GM12878 (cell line): ENCODE measurements around the gene ERCC1. TPM values are rescaled to one million over a fixed set of nuclear protein-coding genes. Genes with fewer than 3 reads are reported as not detected.
A peak's percentile ranks its signal among the peaks of the same experiment; 100 is the strongest.

Experiments
- ASH2L ChIP-seq: fragments of 300-600, 200-600 bp; sonication (generic); IDR thresholded peaks from 2 replicates; pipeline ENCODE4 v1.6.1; 2017; ENCODE audit warnings: low read depth, mild to moderate bottlenecking, borderline replicate concordance
- ATF7 ChIP-seq: fragments of 450-650 bp; IDR thresholded peaks from 2 replicates; pipeline ENCODE4 v1.6.1; 2016; ENCODE audit warnings: low read depth, mild to moderate bottlenecking
- CBFB ChIP-seq: IDR thresholded peaks from 2 replicates; pipeline ENCODE4 v1.6.1; 2016; ENCODE audit warnings: antibody characterized with exemption, low read depth
- CHD2 ChIP-seq: IDR thresholded peaks from 2 replicates; pipeline ENCODE4 v1.6.1; 2011; ENCODE audit warnings: low read depth, low read length, improper control_type of control experiment, borderline replicate concordance
- KLF5 ChIP-seq: fragments of 450-650 bp; IDR thresholded peaks from 2 replicates; pipeline ENCODE4 v1.6.1; 2014; ENCODE audit warnings: mild to moderate bottlenecking; ENCODE audit not compliant: partially characterized antibody
- RCOR1 ChIP-seq: conservative IDR thresholded peaks from 2 replicates; pipeline ENCODE4 v1.6.1; 2012; ENCODE audit warnings: low read depth, low read length, improper control_type of control experiment
- RFX5 ChIP-seq: IDR thresholded peaks from 2 replicates; pipeline ENCODE4 v1.6.1; 2011; ENCODE audit warnings: low read depth, low read length, improper control_type of control experiment
- SP1 ChIP-seq: IDR thresholded peaks from one replicate; pipeline ENCODE4 v1.6.1; 2011; ENCODE audit warnings: low read depth, low read length
- TCF12 ChIP-seq: IDR thresholded peaks from 2 replicates; pipeline ENCODE4 v1.6.1; 2011; ENCODE audit warnings: low read depth, mild to moderate bottlenecking, low read length
- ZNF24 ChIP-seq: fragments of 450-650 bp; IDR thresholded peaks from 2 replicates; pipeline ENCODE4 v1.6.1; 2017; ENCODE audit warnings: antibody characterized with exemption, mild to moderate bottlenecking
- ZZZ3 ChIP-seq: IDR thresholded peaks from 2 replicates; pipeline ENCODE4 v1.6.1; 2011; ENCODE audit warnings: low read depth; ENCODE audit not compliant: control insufficient read depth, insufficient read length
- polyA plus RNA-seq, 11 experiments: library from polyadenylated mRNA; depleted of rRNA in 4 of 11; unstranded in 6 of 11; stranded (reverse) in 5 of 11; fragments of >200 nt; fragmentation: Nextera tagmentation in 4 of 11; fragmentation: Illumina TruSeq in 1 of 11; extraction: Ambion mirVana in 4 of 11; extraction: Trizol in 1 of 11; gene quantifications; 1 replicate in 1 of 11; 2 replicates in 10 of 11; pipeline versions ENCODE4 v1.2.1 to v1.2.3, GENCODE V29; 2011 to 2016; ENCODE audit warnings: inconsistent platforms in 2 of 11, missing spikeins in 2 of 11, low read depth in 1 of 11
- total RNA-seq, 4 experiments: library from RNA; depleted of rRNA in 3 of 4; stranded (reverse); fragments of >200 nt in 3 of 4; fragmentation: Illumina TruSeq in 1 of 4; extraction: Trizol in 1 of 4; gene quantifications; 2 replicates each; pipeline versions ENCODE4 v1.2.1 to v1.2.3, GENCODE V29; 2013 to 2021
- TF ChIP-seq, protein P1 (sequence below): fragments of 450-650 bp; IDR thresholded peaks from 2 replicates; pipeline ENCODE4 v1.6.1; 2018; ENCODE audit warnings: borderline replicate concordance, mild to moderate bottlenecking; ENCODE audit not compliant: partially characterized antibody
- TF ChIP-seq, protein P2 (sequence below): fragments of 450-650 bp; IDR thresholded peaks from 2 replicates; pipeline ENCODE4 v1.6.1; 2017; ENCODE audit warnings: borderline replicate concordance
- TF ChIP-seq, protein P3 (sequence below): fragments of 450-650 bp; IDR thresholded peaks from 2 replicates; pipeline ENCODE4 v1.6.1; 2016; ENCODE audit warnings: mild to moderate bottlenecking, moderate library complexity, borderline replicate concordance
- TF ChIP-seq, protein P4 (sequence below): fragments of 450-650 bp; IDR thresholded peaks from 2 replicates; pipeline ENCODE4 v1.6.1; 2017; ENCODE audit warnings: mild to moderate bottlenecking, moderate library complexity
- TF ChIP-seq, protein P5 (sequence below): fragments of 450-650 bp; IDR thresholded peaks from 2 replicates; pipeline ENCODE4 v1.6.1; 2017; ENCODE audit warnings: mild to moderate bottlenecking, low read depth, inconsistent platforms; ENCODE audit not compliant: poor library complexity, severe bottlenecking

Gene ERCC1
- total and polyA plus RNA-seq, 10 of the 15 experiments (the other 5 are each of a cell fraction or from before 2014, with no cell fraction given) = 14.7 to 104 (median 61.1) TPM

DNA sequence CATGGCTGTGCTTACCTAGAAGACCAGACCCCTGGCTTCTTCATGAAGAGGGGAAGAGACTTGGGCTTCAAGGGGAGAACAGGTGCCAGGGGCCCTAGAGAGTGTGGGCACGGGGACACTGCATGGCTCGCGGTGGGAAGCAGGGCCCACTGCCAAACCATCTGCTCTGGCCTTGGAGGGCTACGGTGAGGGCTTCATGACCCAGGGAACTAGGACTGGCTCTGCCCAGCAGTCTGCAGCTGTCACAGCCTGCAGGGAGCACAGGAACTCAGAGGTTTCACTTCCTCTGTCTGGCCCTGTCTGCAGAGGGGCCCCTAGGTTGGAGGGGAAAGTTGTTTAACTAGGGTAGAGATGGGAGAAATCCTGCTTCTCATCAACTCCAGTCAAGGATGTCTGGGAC lies 4.3 kb downstream of the ERCC1 start (continued):
- TF ChIP-seq, protein P1, sequence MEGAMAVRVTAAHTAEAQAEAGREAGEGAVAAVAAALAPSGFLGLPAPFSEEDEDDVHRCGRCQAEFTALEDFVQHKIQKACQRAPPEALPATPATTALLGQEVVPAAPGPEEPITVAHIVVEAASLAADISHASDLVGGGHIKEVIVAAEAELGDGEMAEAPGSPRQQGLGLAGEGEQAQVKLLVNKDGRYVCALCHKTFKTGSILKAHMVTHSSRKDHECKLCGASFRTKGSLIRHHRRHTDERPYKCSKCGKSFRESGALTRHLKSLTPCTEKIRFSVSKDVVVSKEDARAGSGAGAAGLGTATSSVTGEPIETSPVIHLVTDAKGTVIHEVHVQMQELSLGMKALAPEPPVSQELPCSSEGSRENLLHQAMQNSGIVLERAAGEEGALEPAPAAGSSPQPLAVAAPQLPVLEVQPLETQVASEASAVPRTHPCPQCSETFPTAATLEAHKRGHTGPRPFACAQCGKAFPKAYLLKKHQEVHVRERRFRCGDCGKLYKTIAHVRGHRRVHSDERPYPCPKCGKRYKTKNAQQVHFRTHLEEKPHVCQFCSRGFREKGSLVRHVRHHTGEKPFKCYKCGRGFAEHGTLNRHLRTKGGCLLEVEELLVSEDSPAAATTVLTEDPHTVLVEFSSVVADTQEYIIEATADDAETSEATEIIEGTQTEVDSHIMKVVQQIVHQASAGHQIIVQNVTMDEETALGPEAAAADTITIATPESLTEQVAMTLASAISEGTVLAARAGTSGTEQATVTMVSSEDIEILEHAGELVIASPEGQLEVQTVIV = no peak
- TF ChIP-seq ASH2L (no peak), RFX5 (no peak), TCF12 (peak; percentile 99), SP1 (peak; percentile 87), CBFB (peak; percentile 48; the same call in 1 of the 2 replicates), KLF5 (no peak), ZZZ3 (no peak), ATF7 (peak; percentile 21; the same call in 1 of the 2 replicates), ZNF24 (no peak), CHD2 (peak; percentile 81; the same call in 1 of the 2 replicates), RCOR1 (peak; percentile 85; the same call in 1 of the 2 replicates)
- TF ChIP-seq, protein P2, sequence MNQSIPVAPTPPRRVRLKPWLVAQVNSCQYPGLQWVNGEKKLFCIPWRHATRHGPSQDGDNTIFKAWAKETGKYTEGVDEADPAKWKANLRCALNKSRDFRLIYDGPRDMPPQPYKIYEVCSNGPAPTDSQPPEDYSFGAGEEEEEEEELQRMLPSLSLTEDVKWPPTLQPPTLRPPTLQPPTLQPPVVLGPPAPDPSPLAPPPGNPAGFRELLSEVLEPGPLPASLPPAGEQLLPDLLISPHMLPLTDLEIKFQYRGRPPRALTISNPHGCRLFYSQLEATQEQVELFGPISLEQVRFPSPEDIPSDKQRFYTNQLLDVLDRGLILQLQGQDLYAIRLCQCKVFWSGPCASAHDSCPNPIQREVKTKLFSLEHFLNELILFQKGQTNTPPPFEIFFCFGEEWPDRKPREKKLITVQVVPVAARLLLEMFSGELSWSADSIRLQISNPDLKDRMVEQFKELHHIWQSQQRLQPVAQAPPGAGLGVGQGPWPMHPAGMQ = no peak
- TF ChIP-seq, protein P3, sequence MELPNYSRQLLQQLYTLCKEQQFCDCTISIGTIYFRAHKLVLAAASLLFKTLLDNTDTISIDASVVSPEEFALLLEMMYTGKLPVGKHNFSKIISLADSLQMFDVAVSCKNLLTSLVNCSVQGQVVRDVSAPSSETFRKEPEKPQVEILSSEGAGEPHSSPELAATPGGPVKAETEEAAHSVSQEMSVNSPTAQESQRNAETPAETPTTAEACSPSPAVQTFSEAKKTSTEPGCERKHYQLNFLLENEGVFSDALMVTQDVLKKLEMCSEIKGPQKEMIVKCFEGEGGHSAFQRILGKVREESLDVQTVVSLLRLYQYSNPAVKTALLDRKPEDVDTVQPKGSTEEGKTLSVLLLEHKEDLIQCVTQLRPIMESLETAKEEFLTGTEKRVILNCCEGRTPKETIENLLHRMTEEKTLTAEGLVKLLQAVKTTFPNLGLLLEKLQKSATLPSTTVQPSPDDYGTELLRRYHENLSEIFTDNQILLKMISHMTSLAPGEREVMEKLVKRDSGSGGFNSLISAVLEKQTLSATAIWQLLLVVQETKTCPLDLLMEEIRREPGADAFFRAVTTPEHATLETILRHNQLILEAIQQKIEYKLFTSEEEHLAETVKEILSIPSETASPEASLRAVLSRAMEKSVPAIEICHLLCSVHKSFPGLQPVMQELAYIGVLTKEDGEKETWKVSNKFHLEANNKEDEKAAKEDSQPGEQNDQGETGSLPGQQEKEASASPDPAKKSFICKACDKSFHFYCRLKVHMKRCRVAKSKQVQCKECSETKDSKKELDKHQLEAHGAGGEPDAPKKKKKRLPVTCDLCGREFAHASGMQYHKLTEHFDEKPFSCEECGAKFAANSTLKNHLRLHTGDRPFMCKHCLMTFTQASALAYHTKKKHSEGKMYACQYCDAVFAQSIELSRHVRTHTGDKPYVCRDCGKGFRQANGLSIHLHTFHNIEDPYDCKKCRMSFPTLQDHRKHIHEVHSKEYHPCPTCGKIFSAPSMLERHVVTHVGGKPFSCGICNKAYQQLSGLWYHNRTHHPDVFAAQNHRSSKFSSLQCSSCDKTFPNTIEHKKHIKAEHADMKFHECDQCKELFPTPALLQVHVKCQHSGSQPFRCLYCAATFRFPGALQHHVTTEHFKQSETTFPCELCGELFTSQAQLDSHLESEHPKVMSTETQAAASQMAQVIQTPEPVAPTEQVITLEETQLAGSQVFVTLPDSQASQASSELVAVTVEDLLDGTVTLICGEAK = no peak
- TF ChIP-seq, protein P4, sequence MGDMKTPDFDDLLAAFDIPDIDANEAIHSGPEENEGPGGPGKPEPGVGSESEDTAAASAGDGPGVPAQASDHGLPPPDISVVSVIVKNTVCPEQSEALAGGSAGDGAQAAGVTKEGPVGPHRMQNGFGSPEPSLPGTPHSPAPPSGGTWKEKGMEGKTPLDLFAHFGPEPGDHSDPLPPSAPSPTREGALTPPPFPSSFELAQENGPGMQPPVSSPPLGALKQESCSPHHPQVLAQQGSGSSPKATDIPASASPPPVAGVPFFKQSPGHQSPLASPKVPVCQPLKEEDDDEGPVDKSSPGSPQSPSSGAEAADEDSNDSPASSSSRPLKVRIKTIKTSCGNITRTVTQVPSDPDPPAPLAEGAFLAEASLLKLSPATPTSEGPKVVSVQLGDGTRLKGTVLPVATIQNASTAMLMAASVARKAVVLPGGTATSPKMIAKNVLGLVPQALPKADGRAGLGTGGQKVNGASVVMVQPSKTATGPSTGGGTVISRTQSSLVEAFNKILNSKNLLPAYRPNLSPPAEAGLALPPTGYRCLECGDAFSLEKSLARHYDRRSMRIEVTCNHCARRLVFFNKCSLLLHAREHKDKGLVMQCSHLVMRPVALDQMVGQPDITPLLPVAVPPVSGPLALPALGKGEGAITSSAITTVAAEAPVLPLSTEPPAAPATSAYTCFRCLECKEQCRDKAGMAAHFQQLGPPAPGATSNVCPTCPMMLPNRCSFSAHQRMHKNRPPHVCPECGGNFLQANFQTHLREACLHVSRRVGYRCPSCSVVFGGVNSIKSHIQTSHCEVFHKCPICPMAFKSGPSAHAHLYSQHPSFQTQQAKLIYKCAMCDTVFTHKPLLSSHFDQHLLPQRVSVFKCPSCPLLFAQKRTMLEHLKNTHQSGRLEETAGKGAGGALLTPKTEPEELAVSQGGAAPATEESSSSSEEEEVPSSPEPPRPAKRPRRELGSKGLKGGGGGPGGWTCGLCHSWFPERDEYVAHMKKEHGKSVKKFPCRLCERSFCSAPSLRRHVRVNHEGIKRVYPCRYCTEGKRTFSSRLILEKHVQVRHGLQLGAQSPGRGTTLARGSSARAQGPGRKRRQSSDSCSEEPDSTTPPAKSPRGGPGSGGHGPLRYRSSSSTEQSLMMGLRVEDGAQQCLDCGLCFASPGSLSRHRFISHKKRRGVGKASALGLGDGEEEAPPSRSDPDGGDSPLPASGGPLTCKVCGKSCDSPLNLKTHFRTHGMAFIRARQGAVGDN = peak; percentile 41; the same call in 1 of the 2 replicates
- TF ChIP-seq, protein P5, sequence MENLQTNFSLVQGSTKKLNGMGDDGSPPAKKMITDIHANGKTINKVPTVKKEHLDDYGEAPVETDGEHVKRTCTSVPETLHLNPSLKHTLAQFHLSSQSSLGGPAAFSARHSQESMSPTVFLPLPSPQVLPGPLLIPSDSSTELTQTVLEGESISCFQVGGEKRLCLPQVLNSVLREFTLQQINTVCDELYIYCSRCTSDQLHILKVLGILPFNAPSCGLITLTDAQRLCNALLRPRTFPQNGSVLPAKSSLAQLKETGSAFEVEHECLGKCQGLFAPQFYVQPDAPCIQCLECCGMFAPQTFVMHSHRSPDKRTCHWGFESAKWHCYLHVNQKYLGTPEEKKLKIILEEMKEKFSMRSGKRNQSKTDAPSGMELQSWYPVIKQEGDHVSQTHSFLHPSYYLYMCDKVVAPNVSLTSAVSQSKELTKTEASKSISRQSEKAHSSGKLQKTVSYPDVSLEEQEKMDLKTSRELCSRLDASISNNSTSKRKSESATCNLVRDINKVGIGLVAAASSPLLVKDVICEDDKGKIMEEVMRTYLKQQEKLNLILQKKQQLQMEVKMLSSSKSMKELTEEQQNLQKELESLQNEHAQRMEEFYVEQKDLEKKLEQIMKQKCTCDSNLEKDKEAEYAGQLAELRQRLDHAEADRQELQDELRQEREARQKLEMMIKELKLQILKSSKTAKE = peak; percentile 87
